Brain pericyte (primary cell): ENCODE results near the gene SCRN2.

ENCODE experiments used
- DNase-seq: peaks from one replicate; pipeline ENCODE4 v3.0.0-alpha.2; 2012; ENCODE audit warnings: low read depth, low spot score

The SCRN2 gene

DNA sequence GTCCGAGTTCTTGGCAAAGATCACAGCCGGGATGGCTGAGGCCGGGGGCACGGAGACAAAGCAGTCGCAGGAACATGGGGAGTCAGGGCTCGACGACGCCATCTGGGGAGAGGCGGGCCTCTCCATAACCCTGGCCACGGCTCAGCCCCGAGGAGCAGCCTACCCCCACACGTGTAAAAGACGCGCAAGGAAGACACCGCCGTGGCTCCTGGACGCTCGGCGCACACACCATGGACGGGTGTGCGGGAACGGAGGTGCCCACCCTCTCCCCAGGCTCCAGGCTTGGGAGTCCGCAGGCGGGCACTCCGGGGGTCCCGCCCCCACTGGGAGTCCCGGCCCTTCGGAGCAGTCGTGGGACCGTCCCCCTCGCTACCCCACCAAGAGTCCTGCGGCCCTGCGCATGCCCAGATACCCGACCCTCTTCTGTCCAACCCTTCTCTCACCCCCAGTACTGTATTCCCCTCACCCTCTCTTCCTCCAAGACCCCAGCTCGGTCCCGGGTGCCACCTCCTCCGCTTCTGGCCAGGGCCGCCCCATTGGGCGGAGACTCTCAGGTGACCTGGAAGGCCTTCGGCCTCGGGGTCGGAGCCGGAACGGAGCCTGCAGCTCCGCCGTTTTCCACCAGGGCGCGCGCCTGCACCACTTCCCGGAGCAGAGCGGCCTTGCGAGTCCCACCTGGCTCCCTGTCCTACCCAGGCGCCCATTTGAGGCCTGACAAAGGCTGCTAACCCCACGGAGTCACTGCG is at the start of gene SCRN2:
SCRN2 (minus strand) TSS at position 532 of the 746 bp plus-strand sequence; CDS start at position 102, 430 bp downstream.
- no peak for DNase-seq

GRCh38 chr17:47889734-47890529 is 48.9 kb upstream of the SCRN2 start:
- DNase-seq, result peak; percentile 41

GRCh38 chr17:47888293-47888692 is 47.2 kb upstream of the SCRN2 start:
- DNase-seq, result no peak

GRCh38 chr17:47884905-47885730 is 44.0 kb upstream of the SCRN2 start:
- DNase-seq, result no peak

GRCh38 chr17:47884427-47884740 is 43.3 kb upstream of the SCRN2 start:
- DNase-seq, result no peak

GRCh38 chr17:47883589-47884426 is 42.7 kb upstream of the SCRN2 start:
- DNase-seq, result no peak

- no peak for DNase-seq
These were observed 41.9 kb upstream of the SCRN2 start for GRCh38 chr17:47882695-47883588.

- DNase-seq, result no peak
These were observed 41.2 kb upstream of the SCRN2 start for GRCh38 chr17:47882247-47882646.

DNA sequence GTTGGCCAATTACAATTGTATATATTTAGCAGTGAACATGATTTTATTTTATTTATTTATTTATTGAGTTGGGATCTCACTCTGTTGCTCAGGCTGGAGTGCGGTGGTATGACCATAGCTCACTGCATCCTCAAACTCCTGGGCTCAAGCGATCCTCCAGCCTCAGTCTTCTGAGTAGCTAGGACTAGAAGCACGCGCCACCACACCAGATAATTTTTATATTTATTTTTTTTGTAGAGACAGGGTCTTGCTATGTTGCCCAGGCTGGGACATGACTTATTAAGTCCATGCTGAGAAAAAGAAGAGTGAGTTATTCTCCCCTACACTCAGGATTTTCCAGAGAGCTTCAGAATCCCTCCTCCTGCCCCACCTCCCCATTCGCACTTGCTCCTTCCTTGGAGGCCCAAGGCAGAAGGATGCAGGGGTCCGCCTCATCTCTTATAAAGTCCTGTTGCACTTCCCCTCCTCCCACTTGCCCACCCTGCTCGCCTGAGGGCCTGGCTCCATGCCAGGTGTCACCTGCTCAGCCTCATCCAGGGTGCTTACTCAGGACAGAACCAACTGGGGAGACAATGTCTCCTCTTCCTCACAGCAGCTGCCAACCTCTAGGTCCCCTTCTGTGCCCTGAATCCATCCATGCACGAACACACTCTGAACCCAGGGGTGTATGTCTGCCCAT is 38.8 kb upstream of the SCRN2 start:
- DNase-seq, result no peak

- DNase-seq, result no peak
These were observed 38.0 kb upstream of the SCRN2 start for GRCh38 chr17:47879028-47879585.

GRCh38 chr17:47878203-47879027 is 37.3 kb upstream of the SCRN2 start:
- no peak for DNase-seq

GRCh38 chr17:47877368-47878034 is 36.4 kb upstream of the SCRN2 start:
- DNase-seq, result no peak

GRCh38 chr17:47875011-47875985 is 34.2 kb upstream of the SCRN2 start:
- no peak for DNase-seq

DNA sequence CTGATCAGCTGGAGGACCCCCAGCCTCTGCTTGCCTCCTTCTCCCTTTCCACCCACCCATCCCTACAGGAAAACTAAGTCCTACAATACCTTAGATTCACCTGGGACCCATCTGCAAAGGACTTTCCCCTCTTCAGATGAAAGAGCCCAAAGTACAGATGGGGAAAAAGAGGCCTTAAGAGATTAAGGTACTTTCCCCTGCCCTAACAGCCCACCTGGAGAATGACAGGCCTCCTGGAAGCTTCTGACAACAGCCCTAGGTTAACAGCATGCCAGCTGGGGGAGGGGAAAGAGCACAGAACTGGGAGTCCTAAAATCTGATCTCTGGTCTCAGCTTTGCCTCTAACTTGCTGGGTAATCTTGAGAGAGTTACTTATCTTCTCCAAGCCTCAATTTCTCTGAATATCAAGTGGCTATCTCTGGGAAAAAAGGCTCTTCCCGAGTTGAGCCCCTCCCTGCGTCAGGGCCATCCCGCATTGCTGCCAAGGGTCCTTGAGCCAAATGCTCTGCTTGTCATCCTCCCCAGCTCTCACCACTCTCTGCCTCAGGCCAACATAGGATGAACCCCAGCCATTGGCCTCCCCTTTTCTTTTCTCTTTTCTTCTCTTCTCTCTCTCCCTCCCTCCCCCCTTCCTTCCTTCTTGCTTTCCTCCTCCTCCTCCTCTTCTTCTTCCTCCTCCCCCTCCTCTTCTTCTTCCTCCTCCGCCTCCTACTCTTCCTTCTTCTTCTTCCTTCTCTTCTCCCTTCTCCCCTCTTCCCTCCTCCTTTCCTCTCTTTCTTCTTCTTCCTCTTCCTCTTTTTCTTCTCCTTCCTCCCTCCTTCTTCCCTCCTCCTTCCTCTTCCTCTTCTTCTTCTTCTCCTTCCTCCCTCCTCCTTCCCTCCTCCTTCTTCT is 32.4 kb upstream of the SCRN2 start:
- DNase-seq, result no peak

DNA sequence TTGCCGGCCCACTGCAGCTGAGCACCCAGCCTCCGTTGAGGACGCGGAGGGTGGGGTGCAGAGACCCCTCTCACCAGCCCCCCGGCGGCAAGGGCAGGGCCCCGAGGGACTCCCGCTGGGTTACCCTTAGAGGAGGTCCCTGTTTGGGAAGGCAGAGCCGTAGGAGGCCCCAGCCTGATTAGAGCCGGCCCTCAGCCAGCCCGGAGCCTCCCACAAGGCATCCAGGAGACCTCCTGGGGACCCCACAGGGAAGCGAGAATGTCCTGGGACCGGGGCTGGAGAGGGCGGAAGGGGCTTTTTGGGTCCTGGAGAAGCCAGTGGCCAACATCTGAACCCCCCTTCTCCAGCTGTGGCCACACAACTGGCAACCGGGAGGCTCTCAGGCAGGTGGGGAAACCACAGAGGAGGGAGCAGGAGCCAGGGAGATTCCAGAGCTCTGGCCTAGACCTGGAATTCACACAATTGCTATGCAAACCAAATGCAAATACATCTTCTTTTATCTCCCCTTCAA is 31.6 kb upstream of the SCRN2 start:
- DNase-seq, result no peak
